WTC11 (cell line): ENCODE measurements around the gene RNF152.

Source experiments
- CTCF ChIP-seq: fragments of 200-600 bp; IDR thresholded peaks from 2 replicates; pipeline ENCODE4 v1.8.0; 2022; ENCODE audit warnings: antibody characterized with exemption
- ZBTB43 ChIP-seq: sonication (generic); formaldehyde crosslinking; IDR thresholded peaks from 2 replicates; pipeline ENCODE4 v1.8.1; 2023; ENCODE audit warnings: mild to moderate bottlenecking, missing genetic modification reagents
- ZNF416 ChIP-seq: fragments of 250-450 bp; sonication (Bioruptor Pico); IDR thresholded peaks from 2 replicates; pipeline ENCODE4 v1.9.0; 2021; ENCODE audit warnings: mild to moderate bottlenecking, inconsistent platforms

GRCh38 chr18:61893971-61894750, 1.4 kb upstream of the RNF152 start:
- no peak for TF ChIP-seq CTCF
- TF ChIP-seq ZBTB43 (CRISPR knock-in tag): no peak
- no peak for TF ChIP-seq ZNF416 (CRISPR knock-in tag)
